HG02588 (cell line): Measurements from ENCODE around the gene TRPM2.
"Not testable (repeated sequence)": the region's sequence is repeated elsewhere in the genome, so short reads cannot be mapped to it uniquely, and the experiment has no call there.

ENCODE experiments used
- ATAC-seq: cut with Tn5 transposase; IDR thresholded peaks from one replicate; pipeline ENCODE4 v1.9.1; 2021; ENCODE audit warnings: mild to moderate bottlenecking, moderate library complexity; ENCODE audit not compliant: unreplicated experiment

Gene TRPM2

DNA sequence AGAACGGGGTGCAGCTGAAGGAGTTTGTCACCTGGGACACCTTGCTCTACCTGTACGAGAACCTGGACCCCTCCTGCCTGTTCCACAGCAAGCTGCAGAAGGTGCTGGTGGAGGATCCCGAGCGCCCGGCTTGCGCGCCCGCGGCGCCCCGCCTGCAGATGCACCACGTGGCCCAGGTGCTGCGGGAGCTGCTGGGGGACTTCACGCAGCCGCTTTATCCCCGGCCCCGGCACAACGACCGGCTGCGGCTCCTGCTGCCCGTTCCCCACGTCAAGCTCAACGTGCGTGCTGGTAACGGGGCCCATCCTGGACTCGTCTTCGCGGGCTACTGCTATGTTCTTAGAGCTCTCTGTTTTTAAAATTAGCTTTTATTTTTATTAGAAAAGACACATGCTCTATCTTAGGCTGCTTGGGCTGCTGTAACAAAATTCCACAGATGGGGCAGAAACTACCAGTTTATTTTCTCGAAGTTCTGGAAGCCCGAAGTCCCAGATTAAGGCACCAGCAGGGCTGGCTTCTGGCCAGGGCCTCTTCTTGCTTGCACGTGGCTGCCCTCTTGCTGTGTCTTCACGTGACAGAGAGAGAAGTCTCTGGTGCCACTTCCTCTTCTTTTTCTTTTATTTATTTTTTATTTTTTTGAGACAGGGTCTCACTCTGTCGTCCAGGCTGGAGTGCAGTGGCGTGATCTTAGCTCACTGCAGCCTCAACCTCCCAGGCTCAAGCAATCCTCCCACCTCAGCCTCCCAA lies 38.1 kb downstream of the TRPM2 start:
- ATAC-seq = no peak

DNA sequence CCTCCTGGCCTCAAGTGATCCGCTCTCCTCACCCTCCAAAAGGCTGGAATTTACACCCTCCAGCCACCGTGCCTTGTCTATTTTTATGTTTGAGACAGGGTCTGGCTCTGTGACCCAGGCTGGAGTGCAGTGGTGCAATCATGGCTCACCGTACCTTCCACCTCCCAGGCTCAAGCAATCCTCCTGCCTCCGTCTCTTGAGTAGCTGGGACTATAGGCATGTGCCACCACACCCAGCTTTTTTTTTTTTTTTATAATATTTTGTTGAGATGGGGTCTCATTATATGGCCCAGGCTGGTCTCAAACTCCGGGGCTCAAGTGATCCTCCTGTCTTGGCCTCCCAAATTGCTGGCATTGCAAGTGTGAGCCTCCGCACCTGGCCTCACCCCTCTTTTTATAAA lies 38.8 kb downstream of the TRPM2 start:
- ATAC-seq = no peak

DNA sequence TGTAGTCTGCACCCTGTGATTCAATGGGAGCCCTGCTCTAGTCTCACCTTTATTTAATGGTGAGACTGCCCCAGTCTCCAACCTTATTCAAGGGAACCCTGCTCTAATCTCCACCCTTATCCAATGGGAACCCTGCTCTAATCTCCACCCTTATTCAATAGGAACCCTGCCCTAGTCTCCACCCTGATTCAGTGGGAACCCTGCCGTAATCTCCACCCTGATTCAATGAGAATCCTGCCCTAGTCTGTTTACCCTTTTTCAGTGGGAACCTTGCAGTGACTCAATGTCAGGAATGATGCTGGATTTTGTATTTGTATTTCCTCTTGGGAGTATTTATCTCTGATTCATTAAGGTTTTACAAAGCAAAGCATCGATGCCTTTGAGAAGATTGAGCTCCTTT lies 39.5 kb downstream of the TRPM2 start:
- no peak for ATAC-seq

DNA sequence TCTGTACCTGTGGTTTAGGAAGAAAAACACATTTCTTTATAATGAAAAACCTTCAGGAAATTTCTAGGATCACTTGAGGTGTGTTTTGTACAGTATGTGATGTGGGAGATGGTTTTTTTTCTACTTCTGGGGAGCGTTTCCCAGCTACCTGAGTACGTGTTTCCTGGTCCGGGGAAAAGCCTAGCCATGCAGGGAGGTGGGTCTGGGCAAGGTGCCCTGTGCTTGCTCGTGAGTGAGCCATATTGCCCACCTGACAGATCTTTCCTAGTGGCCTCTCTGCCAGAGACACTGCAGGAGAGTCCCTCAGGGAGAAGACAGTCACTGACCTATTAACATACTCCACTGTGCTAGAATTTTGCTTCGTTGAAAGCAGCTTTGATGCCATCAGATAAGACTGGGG lies 41.3 kb downstream of the TRPM2 start:
- no peak for ATAC-seq

DNA sequence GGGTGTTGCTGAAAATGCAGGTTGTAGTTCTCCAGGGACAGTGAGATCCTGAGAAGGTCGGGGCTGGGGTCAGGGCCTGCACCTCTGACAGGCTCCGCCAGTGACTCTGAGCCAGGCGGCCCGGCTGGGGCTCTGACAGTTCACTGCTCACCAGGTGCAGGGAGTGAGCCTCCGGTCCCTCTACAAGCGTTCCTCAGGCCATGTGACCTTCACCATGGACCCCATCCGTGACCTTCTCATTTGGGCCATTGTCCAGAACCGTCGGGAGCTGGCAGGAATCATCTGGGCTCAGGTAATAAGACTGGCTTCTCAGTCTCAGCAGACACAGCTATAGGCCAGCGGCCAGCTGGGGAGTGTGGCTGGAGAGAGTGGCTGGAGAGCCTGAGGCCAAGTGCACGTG lies 41.8 kb downstream of the TRPM2 start:
- no peak for ATAC-seq

DNA sequence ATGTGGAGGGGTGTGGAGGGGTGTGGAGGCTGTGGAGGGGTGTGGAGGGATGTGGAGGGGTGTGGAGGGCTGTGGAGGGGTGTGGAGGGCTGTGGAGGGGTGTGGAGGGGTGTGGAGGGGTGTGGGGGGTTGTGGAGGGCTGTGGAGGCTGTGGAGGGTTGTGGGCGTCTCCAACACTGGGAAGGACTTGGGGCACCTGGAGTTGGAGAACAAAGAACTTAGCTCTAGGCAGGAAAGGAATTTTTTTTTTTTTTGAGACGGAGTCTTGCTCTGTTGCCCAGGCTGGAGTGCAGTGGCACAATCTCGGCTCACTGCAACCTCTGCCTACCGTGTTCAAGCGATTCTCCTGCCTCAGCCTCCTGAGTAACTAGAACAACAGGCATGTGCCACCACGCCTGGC lies 43.4 kb downstream of the TRPM2 start:
- not testable (repeated sequence) for ATAC-seq

DNA sequence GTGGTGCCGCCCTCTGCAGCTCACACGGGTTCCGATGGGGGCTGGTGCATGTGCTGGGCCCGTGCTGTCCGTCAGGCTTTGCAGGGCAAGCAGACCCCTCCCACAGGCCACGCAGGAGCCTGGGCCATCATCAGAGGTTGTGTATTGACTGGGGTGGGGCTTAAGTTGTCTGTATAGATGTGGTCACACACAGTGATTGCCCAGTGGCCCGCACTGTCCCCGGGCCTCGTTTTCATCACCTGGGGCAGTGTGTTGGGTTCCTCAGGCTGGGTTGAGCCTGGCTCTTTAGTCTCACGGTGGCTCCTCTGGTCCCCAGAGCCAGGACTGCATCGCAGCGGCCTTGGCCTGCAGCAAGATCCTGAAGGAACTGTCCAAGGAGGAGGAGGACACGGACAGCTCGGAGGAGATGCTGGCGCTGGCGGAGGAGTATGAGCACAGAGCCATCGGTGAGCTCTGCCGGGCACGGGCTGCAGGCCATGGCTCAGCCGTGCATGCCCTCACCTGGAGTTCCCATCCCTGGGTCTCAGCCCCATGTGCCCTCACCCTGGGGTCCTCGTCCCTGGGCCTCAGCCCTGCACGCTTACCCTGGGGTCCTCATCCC lies 44.1 kb downstream of the TRPM2 start:
- ATAC-seq = no peak

DNA sequence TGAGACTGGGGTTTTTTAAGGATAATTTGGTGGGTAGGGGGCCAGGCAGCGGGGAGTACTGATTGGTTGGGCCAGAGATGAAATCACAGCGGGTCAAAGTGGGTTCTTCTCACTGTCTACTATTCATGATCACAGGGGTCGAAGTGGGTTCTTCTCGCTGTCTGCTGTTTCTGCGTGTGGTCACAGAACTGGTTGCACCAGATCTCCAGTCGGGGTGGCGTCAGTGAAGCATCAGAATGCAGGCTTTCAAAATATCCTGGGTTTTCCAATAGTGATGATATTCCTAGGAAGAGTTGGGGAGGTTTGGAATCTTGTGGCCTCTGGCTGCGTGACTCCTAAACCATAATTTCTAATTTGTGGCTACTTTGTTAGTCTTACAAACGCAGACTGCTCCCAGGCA lies 45.1 kb downstream of the TRPM2 start:
- no peak for ATAC-seq

DNA sequence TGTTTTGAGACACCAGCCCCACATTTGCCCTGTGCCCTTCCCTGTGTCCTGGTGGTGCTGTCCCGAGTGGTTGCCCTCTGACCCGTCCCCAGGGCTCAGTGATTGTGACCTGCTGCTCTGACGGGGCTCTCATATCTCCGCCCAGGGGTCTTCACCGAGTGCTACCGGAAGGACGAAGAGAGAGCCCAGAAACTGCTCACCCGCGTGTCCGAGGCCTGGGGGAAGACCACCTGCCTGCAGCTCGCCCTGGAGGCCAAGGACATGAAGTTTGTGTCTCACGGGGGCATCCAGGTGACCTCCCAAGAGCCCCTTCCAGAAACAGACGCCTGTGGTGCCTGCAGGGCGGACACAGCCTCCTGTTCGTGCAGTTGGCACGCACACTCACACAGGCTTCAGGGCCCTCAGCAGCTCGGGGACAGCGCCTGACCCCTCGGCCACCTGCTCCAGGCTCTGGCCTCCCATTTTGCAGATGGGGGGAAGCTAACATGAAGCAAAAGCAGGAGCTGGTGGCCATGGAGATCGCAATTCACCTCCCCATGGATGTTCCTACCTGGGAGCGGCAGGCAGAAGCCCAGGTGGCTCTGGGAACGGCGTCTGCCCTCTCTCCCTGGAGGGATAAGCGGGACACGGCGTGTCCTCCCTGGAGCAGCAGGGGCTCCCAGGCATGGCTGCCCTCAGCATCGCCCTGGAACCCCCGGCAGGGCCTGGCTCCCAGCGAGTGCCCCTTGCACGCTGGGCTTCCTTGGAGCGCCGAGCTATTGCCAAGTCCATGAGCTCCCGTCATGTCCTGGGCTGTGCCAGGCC lies 45.9 kb downstream of the TRPM2 start:
- ATAC-seq = no peak

DNA sequence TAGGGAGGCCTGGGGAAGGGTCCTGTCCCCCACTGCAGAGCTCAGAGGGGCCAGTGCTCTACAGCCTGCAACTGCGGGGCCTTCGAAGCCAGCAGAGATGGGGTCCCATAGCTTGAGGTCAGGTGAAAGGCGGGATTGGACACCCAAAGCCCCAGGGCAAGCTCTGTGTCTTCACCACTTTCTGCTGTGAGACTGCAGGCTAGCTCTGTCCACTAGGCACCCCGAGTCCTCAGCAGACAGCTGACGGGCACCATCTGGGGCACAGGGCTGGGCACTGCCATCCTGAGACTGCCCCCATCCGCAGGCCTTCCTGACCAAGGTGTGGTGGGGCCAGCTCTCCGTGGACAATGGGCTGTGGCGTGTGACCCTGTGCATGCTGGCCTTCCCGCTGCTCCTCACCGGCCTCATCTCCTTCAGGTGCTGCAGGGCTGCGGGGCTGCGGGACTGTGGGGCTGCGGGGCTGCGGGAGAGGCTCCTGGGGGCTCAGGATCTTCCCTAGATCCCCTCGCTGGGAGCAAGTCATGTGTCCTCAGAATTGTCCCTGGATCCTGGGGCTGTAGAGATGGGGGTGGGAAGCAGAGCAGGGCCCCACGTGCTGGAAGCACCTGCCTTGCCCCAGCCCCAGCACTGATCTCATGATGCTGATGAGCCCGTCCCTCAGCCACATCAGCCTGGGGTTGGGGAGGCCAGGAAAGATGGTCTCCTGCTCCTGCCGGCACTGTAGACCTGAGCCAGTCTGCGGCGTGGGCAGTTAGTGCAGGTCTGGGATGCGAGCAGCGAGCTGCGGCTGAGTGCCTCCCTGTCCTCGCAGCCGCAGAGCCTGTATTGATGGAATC lies 46.8 kb downstream of the TRPM2 start:
- ATAC-seq = no peak

DNA sequence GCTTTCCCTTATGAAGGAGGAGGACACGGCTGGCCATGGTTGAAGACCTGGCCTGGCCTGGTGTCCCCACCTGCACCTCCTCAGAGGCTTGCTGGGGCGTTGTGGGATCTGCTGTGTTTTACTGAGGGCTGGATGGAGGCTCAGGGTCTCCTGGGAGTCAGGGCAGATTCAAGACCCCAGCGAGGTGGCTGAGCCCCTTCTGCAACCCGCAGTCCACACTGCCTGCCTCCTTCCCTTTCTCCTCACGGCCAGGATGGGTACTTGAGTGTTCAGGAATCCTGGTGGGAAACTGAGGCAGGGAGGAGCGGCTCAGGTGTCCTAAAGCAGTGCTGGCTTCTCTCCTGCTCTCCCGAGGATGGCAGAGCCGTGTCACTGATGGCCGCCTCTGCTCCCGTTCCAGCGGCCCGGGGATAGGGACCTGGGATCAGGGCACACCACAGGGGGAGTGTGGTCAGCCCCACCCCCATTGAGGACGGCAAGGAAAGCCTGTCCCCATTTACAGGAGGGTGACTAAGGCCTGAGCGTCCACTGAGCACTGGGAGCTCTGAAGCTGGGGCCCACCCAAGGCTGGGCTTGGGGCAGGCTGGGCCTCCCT lies 47.5 kb downstream of the TRPM2 start:
- no peak for ATAC-seq

DNA sequence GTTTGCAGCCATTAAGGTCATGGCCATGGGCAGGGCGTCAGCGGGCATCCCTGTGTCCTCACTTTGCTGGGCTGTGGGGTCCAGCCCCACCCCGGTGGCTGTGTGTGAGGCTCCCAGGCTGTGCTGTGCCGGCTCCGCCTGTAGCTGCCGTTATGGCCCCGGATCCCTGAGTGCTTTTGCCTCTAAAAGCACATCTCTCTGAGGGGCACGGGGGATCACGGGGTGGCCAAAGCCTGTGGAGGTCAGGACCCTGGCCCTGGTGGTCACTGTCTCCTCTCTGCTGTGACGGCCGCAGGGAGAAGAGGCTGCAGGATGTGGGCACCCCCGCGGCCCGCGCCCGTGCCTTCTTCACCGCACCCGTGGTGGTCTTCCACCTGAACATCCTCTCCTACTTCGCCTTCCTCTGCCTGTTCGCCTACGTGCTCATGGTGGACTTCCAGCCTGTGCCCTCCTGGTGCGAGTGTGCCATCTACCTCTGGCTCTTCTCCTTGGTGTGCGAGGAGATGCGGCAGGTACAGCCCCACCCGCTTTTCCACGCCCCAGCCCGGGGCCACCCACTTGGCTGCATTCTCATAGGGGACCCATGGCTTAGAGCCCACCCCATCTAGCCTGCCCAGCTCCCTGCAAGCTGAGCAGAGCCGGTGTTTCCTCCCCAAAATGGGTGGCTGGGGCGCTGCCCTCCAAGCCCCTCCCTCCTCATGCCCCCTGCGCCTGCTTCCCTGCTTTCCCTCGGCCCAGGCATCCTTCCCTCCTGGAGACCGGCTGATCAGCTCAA lies 48.2 kb downstream of the TRPM2 start:
- ATAC-seq = no peak

DNA sequence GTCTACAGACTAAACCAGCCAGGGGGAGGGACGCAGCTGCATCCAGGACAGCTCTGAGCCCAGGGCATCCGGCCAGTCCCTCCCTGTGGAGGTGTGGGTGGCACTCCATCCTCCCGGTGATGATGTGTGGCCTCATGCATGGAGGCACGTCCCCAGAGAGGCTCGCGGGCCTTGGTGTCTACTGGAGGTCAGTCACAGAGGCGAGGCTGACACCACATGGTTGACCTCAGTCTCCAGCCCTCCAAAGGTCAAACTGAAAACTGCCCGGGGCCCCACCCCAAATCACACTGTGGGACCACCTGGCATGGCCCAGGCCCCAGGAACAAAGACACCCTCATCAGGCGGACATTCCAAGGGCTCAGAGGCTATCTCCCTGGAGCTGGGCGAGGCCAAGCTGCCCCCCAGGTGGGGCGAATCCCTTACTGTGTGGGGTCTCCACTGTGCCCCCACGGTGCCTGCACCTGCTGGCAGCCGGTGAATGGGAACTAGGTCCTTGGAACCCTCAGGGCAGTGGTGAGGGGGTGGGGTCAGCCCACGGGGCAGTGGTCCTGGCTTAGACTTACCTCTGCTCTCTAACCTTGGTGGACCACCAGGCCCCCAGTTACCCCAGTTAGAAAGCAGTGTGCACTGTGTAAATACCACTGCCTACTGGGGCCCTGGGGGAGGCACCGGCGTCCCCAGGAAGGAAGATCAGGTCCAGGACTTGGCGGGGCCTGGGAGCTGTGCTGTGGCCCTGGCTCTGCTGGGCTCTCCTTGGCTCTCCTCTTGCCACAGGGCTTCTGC lies 49.1 kb downstream of the TRPM2 start:
- no peak for ATAC-seq

DNA sequence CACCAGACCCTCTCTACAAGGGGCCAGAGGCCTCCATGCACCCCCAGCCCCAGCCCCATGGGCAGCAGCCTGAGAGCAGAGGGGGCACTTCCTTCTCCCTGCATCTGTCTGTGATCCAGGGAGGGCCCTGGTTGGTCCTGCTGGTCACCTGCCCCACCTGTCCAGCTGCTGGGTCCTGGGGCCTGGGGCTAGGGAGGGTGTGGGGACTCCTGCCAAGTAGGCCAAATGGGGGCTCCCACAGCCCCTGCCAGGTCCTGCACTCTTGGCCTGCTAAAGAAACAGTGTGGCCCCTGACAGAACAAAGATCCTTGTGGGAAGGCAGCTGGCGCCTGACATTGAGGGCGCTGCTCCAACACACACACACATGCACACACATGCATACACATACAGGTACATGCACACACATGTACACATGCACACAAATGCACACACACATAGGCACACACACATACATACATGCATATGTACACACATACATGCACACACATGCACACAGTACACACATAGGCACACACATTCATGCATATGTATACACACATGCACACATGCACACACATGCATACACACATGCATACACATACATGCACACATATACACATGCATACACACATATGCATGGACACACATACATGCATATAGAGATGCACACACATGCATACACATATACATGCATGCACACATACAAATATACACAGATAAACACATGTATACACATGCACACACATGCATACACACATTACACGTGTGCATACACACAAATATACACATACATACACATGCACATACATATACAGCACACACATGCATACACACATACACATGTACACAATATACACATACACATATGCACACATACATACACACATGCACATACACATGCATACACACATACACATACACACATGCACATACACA lies 49.9 kb downstream of the TRPM2 start:
- ATAC-seq = no peak

DNA sequence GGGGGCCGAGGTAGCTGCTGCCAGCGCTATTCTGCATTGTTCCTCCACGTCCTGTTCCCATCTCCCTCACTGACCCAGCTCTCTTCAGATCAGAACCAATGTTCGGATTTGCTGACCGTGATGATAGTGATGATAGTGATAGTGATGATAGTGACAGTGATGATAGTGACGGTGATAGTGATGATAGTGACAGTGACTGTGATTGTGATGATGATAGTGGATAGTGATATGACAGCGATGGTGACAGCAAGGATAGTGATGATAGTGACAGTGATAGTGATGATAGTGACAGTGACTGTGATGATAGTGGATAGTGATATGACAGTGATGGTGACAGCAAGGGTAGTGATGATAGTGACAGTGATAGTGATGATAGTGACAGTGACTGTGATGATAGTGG lies 51.1 kb downstream of the TRPM2 start:
- not testable (repeated sequence) for ATAC-seq

DNA sequence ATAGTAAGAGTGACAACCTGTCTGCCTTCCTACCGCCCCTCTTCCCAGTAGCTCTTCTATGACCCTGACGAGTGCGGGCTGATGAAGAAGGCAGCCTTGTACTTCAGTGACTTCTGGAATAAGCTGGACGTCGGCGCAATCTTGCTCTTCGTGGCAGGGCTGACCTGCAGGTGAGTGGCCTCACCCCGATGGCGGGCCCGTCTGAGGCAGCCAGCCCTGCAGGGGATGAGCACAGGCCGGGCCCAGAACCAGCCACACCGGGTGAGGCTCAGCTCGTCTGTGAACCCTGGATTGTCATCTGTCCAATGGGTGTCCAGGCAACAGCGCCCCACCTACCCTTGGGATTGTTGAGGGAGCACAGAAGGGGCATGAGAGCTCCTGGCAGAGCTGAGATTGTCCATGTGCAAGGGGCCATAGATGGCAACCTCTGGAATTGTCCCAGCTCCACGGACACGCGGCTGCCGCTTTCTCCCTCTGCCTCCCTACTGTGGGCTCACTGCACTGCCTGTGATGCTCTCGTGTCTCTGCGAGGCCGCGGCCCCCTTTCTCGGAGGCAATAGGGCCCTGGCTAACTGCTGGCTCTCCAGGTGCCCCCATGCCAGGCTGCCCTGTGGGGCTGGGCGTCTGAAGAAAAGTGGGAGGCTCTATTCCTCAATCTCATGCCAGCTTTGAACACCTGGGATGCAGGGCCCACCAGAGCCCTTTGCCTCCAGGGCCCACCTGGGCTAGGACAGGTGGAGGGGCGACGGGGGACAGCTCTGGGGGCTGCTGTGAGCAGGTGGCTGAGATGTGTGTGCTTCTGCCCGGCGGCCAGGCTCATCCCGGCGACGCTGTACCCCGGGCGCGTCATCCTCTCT lies 51.9 kb downstream of the TRPM2 start:
- ATAC-seq = no peak
